Progenitor cell of endocrine pancreas (in vitro differentiated cells): ENCODE measurements around the gene CDH11. TPM values are rescaled to one million over a fixed set of nuclear protein-coding genes. Genes with fewer than 3 reads are reported as not detected.

Experiments
- DNase-seq: peaks from one replicate; pipeline ENCODE4 v3.0.0; 2021; ENCODE audit warnings: low spot score; ENCODE audit not compliant: unreplicated experiment
- H3K27ac Mint-ChIP-seq: 2 replicates; pipeline ENCODE4 v1.8.0; 2021; ENCODE audit warnings: mild to moderate bottlenecking, moderate library complexity, mixed read lengths
- H3K27me3 Mint-ChIP-seq: 2 replicates; pipeline ENCODE4 v1.8.0; 2021; ENCODE audit warnings: mixed read lengths
- H3K36me3 Mint-ChIP-seq: 2 replicates; pipeline ENCODE4 v1.8.0; 2022; ENCODE audit warnings: mixed read lengths; ENCODE audit not compliant: insufficient read depth
- H3K4me1 Mint-ChIP-seq: 2 replicates; pipeline ENCODE4 v1.8.0; 2021; ENCODE audit warnings: low read depth, mixed read lengths
- H3K4me3 Mint-ChIP-seq: 2 replicates; pipeline ENCODE4 v1.8.0; 2021; ENCODE audit warnings: low read depth, mild to moderate bottlenecking, moderate library complexity, mixed read lengths
- H3K9me3 Mint-ChIP-seq: 2 replicates; pipeline ENCODE4 v1.8.0; 2021; ENCODE audit warnings: low read depth, mixed read lengths
- CTCF ChIP-seq: fragments of 200-600 bp; sonication (generic); IDR thresholded peaks from one replicate; pipeline ENCODE4 v1.5.0; 2021; ENCODE audit warnings: antibody characterized with exemption, mild to moderate bottlenecking; ENCODE audit not compliant: unreplicated experiment
- total RNA-seq: library from RNA; stranded (reverse); gene quantifications from 2 replicates; pipeline ENCODE4 v1.2.1, GENCODE V29; 2021

Gene CDH11
- total RNA-seq, 1 donor from 2014 or later = 6.0 TPM

DNA sequence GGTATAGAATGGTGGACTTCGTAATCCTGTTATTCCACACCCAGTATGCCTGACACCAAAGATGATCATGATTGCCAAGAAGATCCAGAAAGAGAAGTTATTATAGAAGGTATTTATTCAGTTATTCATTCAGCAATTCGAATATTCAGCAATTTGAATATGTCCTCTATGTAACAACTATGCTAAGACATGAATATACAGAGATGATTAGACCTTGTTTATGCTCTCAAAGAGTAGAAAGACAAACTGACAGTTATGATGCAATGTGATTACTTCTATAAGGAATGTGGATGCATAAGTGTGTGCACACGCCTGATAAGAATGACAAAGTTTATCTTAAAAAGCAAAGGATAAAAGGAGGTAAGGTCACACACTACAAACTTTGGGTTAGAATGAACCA is 218.1 kb downstream of the CDH11 start:
- Mint-ChIP-seq H3K27me3 (peaks cover 7% of the 10 kb centered on the region), H3K9me3 (no peaks in the 10 kb centered on the region), H3K36me3 (no peaks in the 10 kb centered on the region), H3K4me1 (peaks cover 3% of the 10 kb centered on the region), H3K4me3 (no peak overlapping the region), H3K27ac (no peak overlapping the region)
- DNase-seq = no peak
- no peak for TF ChIP-seq CTCF

DNA sequence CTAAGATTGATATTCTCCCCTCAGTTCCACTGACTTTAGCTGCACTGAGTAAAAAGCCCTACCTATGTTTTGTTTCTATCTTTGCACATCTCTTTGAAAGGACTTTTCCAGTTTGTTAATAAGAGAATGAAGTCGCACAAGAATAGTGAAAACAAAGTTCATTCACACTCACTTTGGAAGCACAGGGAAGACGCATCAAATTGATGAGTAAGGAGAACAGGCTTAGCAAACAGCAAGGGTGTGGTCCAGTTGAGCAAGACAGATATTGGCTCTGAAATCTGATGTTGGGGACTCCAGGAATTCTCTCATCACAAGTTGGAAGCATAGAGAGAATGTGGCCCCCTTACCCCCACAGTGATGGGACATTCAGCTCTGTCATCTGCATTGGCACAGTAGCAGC is 221.3 kb downstream of the CDH11 start:
- H3K36me3 Mint-ChIP-seq = no peaks in the 10 kb centered on the region
- DNase-seq = no peak
- no peak for TF ChIP-seq CTCF
- no peaks in the 10 kb centered on the region for H3K9me3 Mint-ChIP-seq
- no peak overlapping the region for H3K4me3 Mint-ChIP-seq
- H3K27ac Mint-ChIP-seq = no peak overlapping the region
- H3K4me1 Mint-ChIP-seq = peaks cover 3% of the 10 kb centered on the region
- peaks cover 11% of the 10 kb centered on the region for H3K27me3 Mint-ChIP-seq

DNA sequence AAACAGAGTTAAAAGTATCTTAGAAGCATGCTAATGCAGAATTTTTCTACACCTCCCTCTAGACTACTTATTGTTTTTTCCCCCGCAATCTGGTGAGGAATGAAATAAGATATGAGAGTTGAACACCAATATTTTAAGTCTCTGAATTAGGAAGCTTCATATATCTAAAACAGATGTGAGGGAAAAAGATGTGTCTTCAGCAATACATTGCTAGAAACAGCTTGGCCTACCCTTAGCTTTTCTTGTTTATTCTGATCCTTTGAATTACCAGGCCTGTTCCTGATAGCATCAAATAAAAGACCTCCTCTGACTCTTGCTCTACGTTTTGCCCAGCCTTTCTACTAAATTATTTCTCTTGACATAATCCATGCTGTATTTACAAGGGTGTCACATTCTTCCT is 221.8 kb downstream of the CDH11 start:
- H3K27me3 Mint-ChIP-seq = peaks cover 11% of the 10 kb centered on the region
- H3K27ac Mint-ChIP-seq = no peak overlapping the region
- no peaks in the 10 kb centered on the region for H3K9me3 Mint-ChIP-seq

GRCh38 chr16:64898159-64898558 is 223.7 kb downstream of the CDH11 start:
- H3K4me1 Mint-ChIP-seq = peaks cover 3% of the 10 kb centered on the region

More for the DNA sequence above, 221.8 kb downstream of the CDH11 start:
- Mint-ChIP-seq H3K4me1 (peaks cover 3% of the 10 kb centered on the region), H3K4me3 (no peak overlapping the region), H3K36me3 (no peaks in the 10 kb centered on the region)
- no peak for DNase-seq
- TF ChIP-seq CTCF = no peak

More at GRCh38 chr16:64898159-64898558, 223.7 kb downstream of the CDH11 start:
- no peak overlapping the region for H3K4me3 Mint-ChIP-seq
- H3K9me3 Mint-ChIP-seq = no peaks in the 10 kb centered on the region
- no peak overlapping the region for H3K27ac Mint-ChIP-seq
- H3K27me3 Mint-ChIP-seq = peaks cover 22% of the 10 kb centered on the region
- no peak for DNase-seq
- TF ChIP-seq CTCF = no peak
- no peaks in the 10 kb centered on the region for H3K36me3 Mint-ChIP-seq
